H1 (cell line): ENCODE measurements around the gene SMYD1.

ENCODE experiments used
- EZH2 ChIP-seq: fragments of 200-600 bp; sonication (generic); IDR thresholded peaks from 2 replicates; pipeline ENCODE4 v1.7.1; 2012; ENCODE audit warnings: low read depth, mild to moderate bottlenecking, moderate library complexity, low read length, inconsistent platforms; ENCODE audit not compliant: severe bottlenecking
- SP1 ChIP-seq: IDR thresholded peaks from 2 replicates; pipeline ENCODE4 v1.6.1; 2011; ENCODE audit warnings: low read depth, low read length
- YY1 ChIP-seq: IDR thresholded peaks from 2 replicates; pipeline ENCODE4 v1.6.1; 2011; ENCODE audit warnings: low read depth, mild to moderate bottlenecking, low read length
- TF ChIP-seq, protein P1 (sequence below): IDR thresholded peaks from 2 replicates; pipeline ENCODE4 v1.6.1; 2012; ENCODE audit warnings: inconsistent platforms
- TF ChIP-seq, protein P2 (sequence below), 3 experiments: IDR thresholded peaks; 1 replicate in 2 of 3; 2 replicates in 1 of 3; pipeline versions ENCODE4 v1.5.1 to v1.6.1; 2011; ENCODE audit warnings: low read length in 3 of 3, mild to moderate bottlenecking in 3 of 3, inconsistent platforms in 2 of 3, low read depth in 1 of 3, moderate library complexity in 1 of 3; ENCODE audit not compliant: insufficient read depth in 1 of 3; ENCODE audit errors: control extremely low read depth in 1 of 3

DNA sequence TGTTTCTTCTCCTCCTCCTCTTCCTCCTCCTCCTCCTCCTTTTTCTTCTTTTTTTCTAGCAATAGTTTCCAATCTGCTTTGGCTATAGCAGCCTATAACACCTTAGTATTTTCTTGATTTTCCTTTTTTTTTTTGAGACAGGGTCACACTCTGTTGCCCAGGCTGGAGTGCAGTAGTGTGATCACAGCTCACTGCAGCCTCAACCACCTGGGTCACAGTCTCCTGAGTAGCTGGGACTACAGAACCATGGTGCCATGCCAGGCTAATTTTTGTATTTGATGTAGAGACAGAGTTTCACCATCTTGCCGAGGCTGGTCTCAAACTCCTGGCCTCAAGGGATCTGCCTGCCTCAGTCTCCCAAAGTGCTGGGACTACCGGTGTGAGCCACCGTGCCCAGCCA lies 91.9 kb downstream of the SMYD1 start:
- TF ChIP-seq, protein P1, sequence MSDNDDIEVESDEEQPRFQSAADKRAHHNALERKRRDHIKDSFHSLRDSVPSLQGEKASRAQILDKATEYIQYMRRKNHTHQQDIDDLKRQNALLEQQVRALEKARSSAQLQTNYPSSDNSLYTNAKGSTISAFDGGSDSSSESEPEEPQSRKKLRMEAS: no peak
- TF ChIP-seq, protein P2, sequence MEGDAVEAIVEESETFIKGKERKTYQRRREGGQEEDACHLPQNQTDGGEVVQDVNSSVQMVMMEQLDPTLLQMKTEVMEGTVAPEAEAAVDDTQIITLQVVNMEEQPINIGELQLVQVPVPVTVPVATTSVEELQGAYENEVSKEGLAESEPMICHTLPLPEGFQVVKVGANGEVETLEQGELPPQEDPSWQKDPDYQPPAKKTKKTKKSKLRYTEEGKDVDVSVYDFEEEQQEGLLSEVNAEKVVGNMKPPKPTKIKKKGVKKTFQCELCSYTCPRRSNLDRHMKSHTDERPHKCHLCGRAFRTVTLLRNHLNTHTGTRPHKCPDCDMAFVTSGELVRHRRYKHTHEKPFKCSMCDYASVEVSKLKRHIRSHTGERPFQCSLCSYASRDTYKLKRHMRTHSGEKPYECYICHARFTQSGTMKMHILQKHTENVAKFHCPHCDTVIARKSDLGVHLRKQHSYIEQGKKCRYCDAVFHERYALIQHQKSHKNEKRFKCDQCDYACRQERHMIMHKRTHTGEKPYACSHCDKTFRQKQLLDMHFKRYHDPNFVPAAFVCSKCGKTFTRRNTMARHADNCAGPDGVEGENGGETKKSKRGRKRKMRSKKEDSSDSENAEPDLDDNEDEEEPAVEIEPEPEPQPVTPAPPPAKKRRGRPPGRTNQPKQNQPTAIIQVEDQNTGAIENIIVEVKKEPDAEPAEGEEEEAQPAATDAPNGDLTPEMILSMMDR (IDR thresholded peaks at IDR 0.05; ENCODE audit: control extremely low read depth in 1 of 3, insufficient read depth in 1 of 3, low read depth in 1 of 3, low read length in 3 of 3): no peak
- TF ChIP-seq EZH2: no peak
- TF ChIP-seq SP1: no peak
- TF ChIP-seq YY1: no peak
